ENCODE results near the gene PTPN11. TPM values are rescaled to one million over a fixed set of nuclear protein-coding genes. Genes with fewer than 3 reads are reported as not detected.
A peak's percentile ranks its signal among the peaks of the same experiment; 100 is the strongest.

Gene PTPN11
- total and polyA plus RNA-seq, 10 of the 15 experiments (the other 5 are each of a cell fraction or from before 2014, with no cell fraction given) = 14.6 to 85.2 (median 58.6) TPM

GRCh38 chr12:112488257-112488876, 69.6 kb downstream of the PTPN11 start:
- H3K4me3 ChIP-seq = no peak overlapping the region
- ChIA-PET CTCF (interaction anchor here (1.2 kb wide), 1 partner anchor 16 kb away, joined by 3 read pairs; no protein-coding TSS in a partner anchor), POLR2A (interaction anchor here (0.6 kb wide), 1 partner anchor 8 kb away, joined by 4 read pairs; no protein-coding TSS in a partner anchor), RAD21 (ENCODE audit: unreplicated experiment) (no interaction called here), SMC1A (ENCODE audit: uncharacterized antibody, unreplicated experiment) (no interaction called here)
- no peak overlapping the region for H3K4me2 ChIP-seq (ENCODE audit: control insufficient read depth, insufficient read depth)
- H3K9me3 ChIP-seq (replicated peaks; ENCODE audit: control insufficient read depth, insufficient read depth, low read length) = no peaks in the 10 kb centered on the region
- FAIRE-seq = no peak
- no peaks in the 10 kb centered on the region for H3K4me1 ChIP-seq (ENCODE audit: control insufficient read depth, insufficient read depth, low read length)
- H3K36me3 ChIP-seq (ENCODE audit: control insufficient read depth in 2 of 2, insufficient read depth in 2 of 2, low read length in 1 of 2) = peaks cover 21 to 23% of the 10 kb centered on the region in 2 experiments; a peak in 3 of 4 replicates
- in situ Hi-C loops (cut with MboI) (no loop called here), intact Hi-C loops (cut with micrococcal nuclease; ENCODE audit: unreplicated experiment) (no loop called here)
- BruUV-seq (replicated peaks) = TSS peak; percentile 25
- ATAC-seq = no peak
- H3K27ac ChIP-seq (ENCODE audit: control insufficient read depth, insufficient read depth) = no peak overlapping the region
- DNase-seq (ENCODE audit: low read depth, low spot score) = no peak
- no peak overlapping the region for H3K9ac ChIP-seq (ENCODE audit: control insufficient read depth, insufficient read depth, low read length)
- H2AFZ ChIP-seq (ENCODE audit: control insufficient read depth, low read depth, low read length) = no peak overlapping the region
- no peak for TF ChIP-seq HSF1 (IDR thresholded peaks at IDR 0.05; ENCODE audit: low read depth, low read length)
- no peak for TF ChIP-seq ELK1 (IDR thresholded peaks at IDR 0.05; ENCODE audit: low read depth, low read length)
- TF ChIP-seq BRCA1 (IDR thresholded peaks at IDR 0.05; ENCODE audit: low read depth, low read length) = no peak
- no peak for TF ChIP-seq ATF7 (IDR thresholded peaks at IDR 0.05; ENCODE audit: low read depth)
- no peak for TF ChIP-seq ZNF217 (IDR thresholded peaks at IDR 0.05)
- TF ChIP-seq SMAD5 (IDR thresholded peaks at IDR 0.05; ENCODE audit: low read depth) = no peak
- H3K27me3 ChIP-seq (replicated peaks in 1 of 2; ENCODE audit: control insufficient read depth in 2 of 2, insufficient read depth in 2 of 2, low read length in 1 of 2) = no peaks in the 10 kb centered on the region
- no peaks in the 10 kb centered on the region for H3K79me2 ChIP-seq (ENCODE audit: control insufficient read depth, insufficient read depth, low read length)
- H4K20me1 ChIP-seq (ENCODE audit: control insufficient read depth, insufficient read depth) = no peaks in the 10 kb centered on the region
- 90% methylated on average over 6 of the region's 6 CpGs for WGBS (ENCODE audit: insufficient coverage, insufficient replicate concordance, low lambda C conversion rate, missing lambda C conversion rate)

Measured in GM12878 (cell line).